Heart left ventricle (tissue), 16 donors: Measurements from ENCODE around the gene EPN2. TPM values are rescaled to one million over a fixed set of nuclear protein-coding genes. Genes with fewer than 3 reads are reported as not detected.

Experiments
- ATAC-seq, 4 donors: fragments of 200-7000 bp; cut with Tn5 transposase; one replicate each; pipeline ENCODE4 v1.9.1; 2020 to 2022; ENCODE audit warnings: moderate library complexity in 4 of 4, mild to moderate bottlenecking in 3 of 4, moderate number of reproducible peaks in 1 of 4
- DNase-seq, 5 donors: peaks; one replicate each; pipeline ENCODE4 v3.0.0-alpha.2; 2020
- H3K27ac ChIP-seq, 12 donors: fragments of 200-600 bp; sonication (generic) in 4 of 12; one replicate each; pipeline versions ENCODE4 v1.5.0 to v1.8.0; 2016 to 2022; ENCODE audit warnings: mild to moderate bottlenecking in 2 of 12
- H3K27me3 ChIP-seq, 9 donors: fragments of 200-600 bp; sonication (generic) in 2 of 9; one replicate each; pipeline versions ENCODE4 v1.5.1 to v1.8.0; 2016 to 2022; ENCODE audit warnings: mild to moderate bottlenecking in 3 of 9
- H3K36me3 ChIP-seq, 9 donors: fragments of 200-600 bp; sonication (generic) in 2 of 9; one replicate each; pipeline versions ENCODE4 v1.5.0 to v1.8.0; 2018 to 2022; ENCODE audit warnings: mild to moderate bottlenecking in 2 of 9
- H3K4me1 ChIP-seq, 12 donors: fragments of 200-600 bp; sonication (generic) in 4 of 12; one replicate each; pipeline versions ENCODE4 v1.5.0 to v1.8.0; 2016 to 2022; ENCODE audit warnings: mild to moderate bottlenecking in 3 of 12
- H3K4me3 ChIP-seq, 12 donors: fragments of 200-600 bp; sonication (generic) in 4 of 12; one replicate each; pipeline versions ENCODE4 v1.5.0 to v1.8.0; 2017 to 2022; ENCODE audit warnings: mild to moderate bottlenecking in 9 of 12, moderate library complexity in 4 of 12
- H3K9me3 ChIP-seq, 12 donors: fragments of 200-600 bp; sonication (generic) in 4 of 12; one replicate each; pipeline versions ENCODE4 v1.5.0 to v1.8.0; 2016 to 2022; ENCODE audit warnings: mild to moderate bottlenecking in 1 of 12
- CTCF ChIP-seq, 12 donors: fragments of 200-600 bp; sonication (generic) in 4 of 12; IDR thresholded peaks; one replicate each; pipeline versions ENCODE4 v1.5.0 to v1.8.0; 2018 to 2022; ENCODE audit warnings: antibody characterized with exemption in 12 of 12, mild to moderate bottlenecking in 5 of 12
- POLR2A ChIP-seq, 2 donors: fragments of 450-650 bp; IDR thresholded peaks; one replicate each; pipeline ENCODE4 v1.6.1; 2017; ENCODE audit warnings: antibody characterized with exemption in 2 of 2, mild to moderate bottlenecking in 2 of 2, moderate library complexity in 2 of 2
- WGBS, 4 donors: extraction: QIAGEN DNeasy Blood & Tissue Kit in 2 of 4; methylation state at CpG; one replicate each; pipeline versions ENCODE4 v1.1.5 to v1.1.7; 2013 to 2018; 5-methylcytosine and 5-hydroxymethylcytosine counted together
- intact Hi-C, 10 donors: fragments of 100-400 bp; cut with DNase I; formaldehyde crosslinking; loops; one replicate each; pipeline versions ENCODE4 v1.11.1 to v1.14.2; 2022
- polyA plus RNA-seq, 2 donors: library from polyadenylated mRNA; stranded (reverse); fragments of 200-250 nt; gene quantifications; one replicate each; pipeline ENCODE4 v1.2.3, GENCODE V29; 2013
- total RNA-seq, 9 donors: library from RNA; depleted of rRNA in 2 of 9; stranded (reverse); fragments of >200 nt in 2 of 9; fragmentation: NEBNext Ultra II Directional in 3 of 9; extraction: Animal tissue kit (Norgen Biotek cat#: 25700) in 3 of 9; gene quantifications; one replicate each; pipeline versions ENCODE4 v1.1.0 to v1.2.4, GENCODE V29; 2016 to 2023
- donor health status: ischemic (EF 13 %, LVEDD 7.1; RV severe dilation, severe dysfunction).
- donor health status: healthy with polysubstance abuse.
- donor health status: DM: no; HTN: yes; CAD: no.
- donor health status: DM: no; HTN: no; CAD: no.
- donor health status: ischemic (EF 25% LVEDD 6.9; RV normal size, moderate dysfunction).
- donor health status: ischemic (EF 25% LVEDD 5.7; RV mildly dilated, moderate dysfunction).
- donor health status: healthy.
- donor health status: DM: yes; HTN: yes; CAD: no.
- donor health status: ischemic (EF 35%, LVEDD 5.7; RV mildly dilated, moderate dysfunction).
- donor health status: nonischemic (EF 11% LVEDD 7.7; RV severe dilation, severe dysfunction).
- donor health status: DM: yes; HTN: yes; CAD: no.
- donor health status: PGD.
- donor health status: ischemic (EF 29% LVEDD 5.4; RV normal size, mild dysfunction).
- donor health status: nonischemic (EF 23%, LVEDD 6.1; RV moderate dilation, normal function).

EPN2 gene
- total and polyA plus RNA-seq, 11 donors: 26.4 to 114 (median 72.0) TPM

GRCh38 chr17:19291646-19292376 is 54.6 kb downstream of the EPN2 start:
- H3K27me3 ChIP-seq: no peaks in the 10 kb centered on the region
- H3K4me1 ChIP-seq: peaks cover 0 to 68% (median 31%) of the 10 kb centered on the region in 12 donors
- no peaks in the 10 kb centered on the region for H3K9me3 ChIP-seq
- peaks cover 0 to 12% (median 0%) of the 10 kb centered on the region in 9 donors for H3K36me3 ChIP-seq
- H3K4me3 ChIP-seq: no peak overlapping the region
- 79 to 88% (median 84%) methylated on average over 11 to 12 of the region's 12 CpGs for whole genome bisulfite sequencing, 4 donors
- DNase-seq (no peak), ATAC-seq (no peak)
- no peak overlapping the region for H3K27ac ChIP-seq
- intact Hi-C loops: no loop called here
- TF ChIP-seq POLR2A (IDR thresholded peaks at IDR 0.05): no peak
- no peak for TF ChIP-seq CTCF (IDR thresholded peaks at IDR 0.05)

GRCh38 chr17:19292377-19292711 is 55.2 kb downstream of the EPN2 start:
- 90 to 95% (median 93%) methylated on average over 2 to 4 of the region's 4 CpGs for WGBS, 4 donors
- no peak for ATAC-seq
- no peak for TF ChIP-seq POLR2A (IDR thresholded peaks at IDR 0.05)
- no peak for TF ChIP-seq CTCF (IDR thresholded peaks at IDR 0.05)
- Histone ChIP-seq H3K36me3 (peaks cover 0 to 16% (median 0%) of the 10 kb centered on the region in 9 donors), H3K27ac (no peak overlapping the region), H3K4me1 (peaks cover 0 to 68% (median 29%) of the 10 kb centered on the region in 12 donors), H3K9me3 (no peaks in the 10 kb centered on the region), H3K4me3 (no peak overlapping the region), H3K27me3 (no peaks in the 10 kb centered on the region)
- intact Hi-C loops: no loop called here
- DNase-seq: no peak

- Histone ChIP-seq H3K27ac (no peak overlapping the region), H3K4me1 (peaks cover 0 to 72% (median 45%) of the 10 kb centered on the region in 12 donors), H3K4me3 (no peak overlapping the region), H3K9me3 (no peaks in the 10 kb centered on the region), H3K36me3 (peaks cover 0 to 9% (median 0%) of the 10 kb centered on the region in 9 donors), H3K27me3 (peaks cover 0 to 7% (median 0%) of the 10 kb centered on the region in 9 donors)
- intact Hi-C loops: no loop called here
- no peak for DNase-seq
- TF ChIP-seq CTCF (IDR thresholded peaks at IDR 0.05): no peak
- TF ChIP-seq POLR2A (IDR thresholded peaks at IDR 0.05): no peak
- ATAC-seq: no peak
- 93 to 95% (median 94%) methylated on average over 3 of the region's 3 CpGs for WGBS, 4 donors
These were observed 57.3 kb downstream of the EPN2 start for GRCh38 chr17:19294443-19294842.

- no peak for DNase-seq
- no peak overlapping the region for H3K27ac ChIP-seq
- intact Hi-C loops: no loop called here
These were observed 58.4 kb downstream of the EPN2 start for GRCh38 chr17:19295473-19296135.

More at GRCh38 chr17:19295473-19296135, 58.4 kb downstream of the EPN2 start:
- Histone ChIP-seq H3K4me3 (no peak overlapping the region), H3K9me3 (no peaks in the 10 kb centered on the region), H3K36me3 (peaks cover 0 to 9% (median 0%) of the 10 kb centered on the region in 9 donors), H3K4me1 (peaks cover 0 to 70% (median 40%) of the 10 kb centered on the region in 12 donors), H3K27me3 (peaks cover 0 to 18% (median 0%) of the 10 kb centered on the region in 9 donors)
- 59 to 71% (median 63%) methylated on average over 8 of the region's 8 CpGs for WGBS, 4 donors
- no peak for TF ChIP-seq CTCF (IDR thresholded peaks at IDR 0.05)
- no peak for TF ChIP-seq POLR2A (IDR thresholded peaks at IDR 0.05)
- peak in 2 of 4 donors; percentile 14 to 16 for ATAC-seq
